Pancreas (tissue), 10 donors: ENCODE results near the gene YTHDC2. TPM values are rescaled to one million over a fixed set of nuclear protein-coding genes. Genes with fewer than 3 reads are reported as not detected.

ENCODE experiments used
- ATAC-seq, 4 donors: fragments of 200-7000 bp; cut with Tn5 transposase; one replicate each; pipeline versions ENCODE4 v1.8.0 to v1.9.1; 2020; ENCODE audit warnings: mild to moderate bottlenecking in 4 of 4, moderate library complexity in 4 of 4
- DNase-seq, 6 donors: peaks; one replicate each; pipeline ENCODE4 v3.0.0-alpha.2; 2020
- FAIRE-seq: peaks from 2 replicates; lab custom pipeline; 2012; peaks lifted over from hg19 to GRCh38; lab: Jason Lieb, UNC
- H3K27ac ChIP-seq, 4 donors: fragments of 200-600 bp; sonication (generic); 1 replicate in 3 of 4; 2 replicates in 1 of 4; pipeline versions ENCODE4 v1.5.0 to v1.8.0; 2020
- H3K27me3 ChIP-seq, 4 donors: fragments of 200-600 bp; one replicate each; pipeline ENCODE4 v1.8.0; 2021
- H3K36me3 ChIP-seq, 3 donors: fragments of 200-600 bp; sonication (generic) in 1 of 3; one replicate each; pipeline versions ENCODE4 v1.5.0 to v1.8.0; 2020 to 2021
- H3K4me1 ChIP-seq, 3 donors: fragments of 200-600 bp; one replicate each; pipeline ENCODE4 v1.8.0; 2021
- H3K4me3 ChIP-seq, 4 donors: fragments of 200-600 bp; sonication (generic) in 2 of 4; one replicate each; pipeline versions ENCODE4 v1.5.0 to v1.8.0; 2020 to 2021
- H3K9me3 ChIP-seq, 4 donors: fragments of 200-600 bp; one replicate each; pipeline ENCODE4 v1.8.0; 2021
- WGBS, 2 donors: extraction: QIAGEN DNeasy Blood & Tissue Kit; methylation state at CpG; one replicate each; pipeline ENCODE4 v1.1.7; 2013; 5-methylcytosine and 5-hydroxymethylcytosine counted together
- intact Hi-C, 3 donors: fragments of 100-400 bp; cut with DNase I; formaldehyde crosslinking; loops; one replicate each; pipeline versions ENCODE4 v1.11.1 to v1.14.2; 2022
- polyA plus RNA-seq, 2 donors: library from polyadenylated mRNA; stranded (reverse); fragments of 200-250 nt; gene quantifications; one replicate each; pipeline ENCODE4 v1.2.3, GENCODE V29; 2013
- total RNA-seq, 6 donors: library from RNA; stranded (reverse); fragmentation: NEBNext Ultra II Directional in 4 of 6; extraction: Animal tissue kit (Norgen Biotek cat#: 25700) in 4 of 6; gene quantifications; one replicate each; pipeline versions ENCODE4 v1.2.1 to v1.2.4, GENCODE V29; 2021 to 2023
- TF ChIP-seq, protein P1 (sequence below), 4 donors: fragments of 200-600 bp; sonication (generic) in 3 of 4; IDR thresholded peaks; one replicate each; pipeline versions ENCODE4 v1.5.0 to v1.8.0; 2021; ENCODE audit warnings: antibody characterized with exemption in 4 of 4
- donor health status: healthy with polysubstance abuse.
- donor health status: DM: no; HTN: no; CAD: no; lungs with moderate emphysema.
- donor health status: DM: no; HTN: no; CAD: no.
- donor health status: control.
- donor health status: control.
- donor health status: Bipolar disorder and iron deficiency.
- donor health status: DM: yes; HTN: yes; CAD: no.
- donor health status: DM: no; HTN: no; CAD: no.
- donor health status: DM: no; HTN: no; CAD: no.
- donor health status: DM: yes; HTN: yes; CAD: no.

Gene YTHDC2
- total and polyA plus RNA-seq, 8 donors: 5.7 to 13.7 (median 9.7) TPM

DNA sequence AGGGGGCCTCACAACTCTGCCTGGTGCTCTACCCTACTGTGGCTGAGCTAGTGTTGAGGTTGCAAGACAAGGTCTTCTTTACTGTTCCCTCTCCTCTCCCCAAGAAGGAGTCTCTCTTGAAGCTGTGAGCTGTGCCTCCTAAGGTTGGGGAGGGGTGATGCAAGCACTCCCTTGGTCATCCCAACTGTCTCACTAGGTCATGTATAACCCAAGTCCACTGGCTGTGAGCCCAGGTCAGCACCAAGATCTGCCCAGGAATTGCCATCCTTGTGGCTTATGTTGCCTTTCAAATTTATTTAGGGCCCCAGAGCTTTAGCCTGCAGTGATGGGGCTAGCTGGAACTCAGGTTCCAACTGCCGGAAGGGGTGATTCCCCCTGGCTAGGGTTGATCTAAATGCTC is 10.3 kb upstream of the YTHDC2 start:
- Histone ChIP-seq H3K4me3 (no peak overlapping the region), H3K9me3 (no peaks in the 10 kb centered on the region), H3K27ac (no peak overlapping the region), H3K27me3 (no peaks in the 10 kb centered on the region), H3K4me1 (no peaks in the 10 kb centered on the region), H3K36me3 (no peaks in the 10 kb centered on the region)
- TF ChIP-seq, protein P1, sequence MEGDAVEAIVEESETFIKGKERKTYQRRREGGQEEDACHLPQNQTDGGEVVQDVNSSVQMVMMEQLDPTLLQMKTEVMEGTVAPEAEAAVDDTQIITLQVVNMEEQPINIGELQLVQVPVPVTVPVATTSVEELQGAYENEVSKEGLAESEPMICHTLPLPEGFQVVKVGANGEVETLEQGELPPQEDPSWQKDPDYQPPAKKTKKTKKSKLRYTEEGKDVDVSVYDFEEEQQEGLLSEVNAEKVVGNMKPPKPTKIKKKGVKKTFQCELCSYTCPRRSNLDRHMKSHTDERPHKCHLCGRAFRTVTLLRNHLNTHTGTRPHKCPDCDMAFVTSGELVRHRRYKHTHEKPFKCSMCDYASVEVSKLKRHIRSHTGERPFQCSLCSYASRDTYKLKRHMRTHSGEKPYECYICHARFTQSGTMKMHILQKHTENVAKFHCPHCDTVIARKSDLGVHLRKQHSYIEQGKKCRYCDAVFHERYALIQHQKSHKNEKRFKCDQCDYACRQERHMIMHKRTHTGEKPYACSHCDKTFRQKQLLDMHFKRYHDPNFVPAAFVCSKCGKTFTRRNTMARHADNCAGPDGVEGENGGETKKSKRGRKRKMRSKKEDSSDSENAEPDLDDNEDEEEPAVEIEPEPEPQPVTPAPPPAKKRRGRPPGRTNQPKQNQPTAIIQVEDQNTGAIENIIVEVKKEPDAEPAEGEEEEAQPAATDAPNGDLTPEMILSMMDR (IDR thresholded peaks at IDR 0.05): no peak
- DNase-seq (no peak), FAIRE-seq (no peak), ATAC-seq (no peak)
- WGBS, 2 donors: 91 to 94% methylated on average over 1 of the region's 1 CpG
- intact Hi-C loops: loop anchor here in 2 of 3 donors (10.0 kb wide), 2 partner anchors 118 to 148 kb away; no protein-coding TSS in a partner anchor

DNA sequence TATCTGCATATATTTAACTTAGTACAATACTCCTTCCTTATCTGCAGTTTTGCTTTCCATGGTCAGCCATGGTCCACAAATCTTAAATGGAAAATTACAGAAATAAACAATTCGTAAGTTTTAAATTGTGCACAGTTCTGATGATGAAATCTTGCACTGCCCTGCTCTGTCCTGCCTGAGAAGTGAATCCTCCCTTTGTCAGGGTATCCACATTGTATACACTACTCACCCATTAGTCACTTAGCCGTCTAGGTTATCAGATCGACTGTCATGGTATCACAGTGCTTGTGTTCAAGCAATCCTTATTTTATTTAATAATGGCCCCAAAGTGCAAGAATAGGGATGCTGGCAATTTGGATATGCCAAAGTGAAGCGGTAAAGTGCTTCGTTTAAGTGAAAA is 8.3 kb upstream of the YTHDC2 start:
- FAIRE-seq (no peak), ATAC-seq (no peak)
- no peaks in the 10 kb centered on the region for H3K4me1 ChIP-seq

DNA sequence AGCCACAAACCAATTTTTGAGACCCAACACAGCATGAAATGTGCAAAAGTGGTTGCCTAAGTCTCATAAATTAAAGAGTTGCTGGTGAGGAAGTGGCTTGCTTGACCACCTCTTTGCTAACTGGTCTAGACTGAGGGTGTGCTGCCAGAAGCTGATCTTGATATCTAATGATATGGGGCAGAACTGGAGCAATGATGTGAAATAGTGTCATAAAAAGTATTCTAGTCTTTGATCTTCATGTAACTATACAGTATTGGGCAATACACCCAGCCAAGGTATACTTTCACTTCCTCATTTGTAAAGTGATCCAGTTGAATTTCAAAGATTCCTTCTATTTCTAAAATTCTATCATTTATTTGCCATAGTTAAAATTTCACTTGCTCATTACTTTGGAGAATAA is 5.9 kb upstream of the YTHDC2 start:
- ATAC-seq (no peak), FAIRE-seq (no peak), DNase-seq (no peak)
- H3K27me3 ChIP-seq: no peaks in the 10 kb centered on the region
- H3K27ac ChIP-seq: no peak overlapping the region
- H3K4me1 ChIP-seq: no peaks in the 10 kb centered on the region
- intact Hi-C loops: loop anchor here in 2 of 3 donors (5.0 to 10.0 kb wide), 3 partner anchors 123 to 170 kb away; no protein-coding TSS in a partner anchor
- H3K9me3 ChIP-seq: no peaks in the 10 kb centered on the region
- TF ChIP-seq, protein P1 (IDR thresholded peaks at IDR 0.05): no peak
- no peak overlapping the region for H3K4me3 ChIP-seq
- H3K36me3 ChIP-seq: no peaks in the 10 kb centered on the region

More for the DNA sequence above, 8.3 kb upstream of the YTHDC2 start:
- Histone ChIP-seq H3K36me3 (no peaks in the 10 kb centered on the region), H3K4me3 (no peak overlapping the region), H3K27ac (no peak overlapping the region), H3K9me3 (no peaks in the 10 kb centered on the region), H3K27me3 (no peaks in the 10 kb centered on the region)
- no peak for DNase-seq
- intact Hi-C loops: loop anchor here in 2 of 3 donors (5.0 to 10.0 kb wide), 3 partner anchors 120 to 168 kb away; no protein-coding TSS in a partner anchor
- TF ChIP-seq, protein P1 (IDR thresholded peaks at IDR 0.05): no peak
- WGBS, 2 donors: 64 to 72% methylated on average over 5 of the region's 5 CpGs

GRCh38 chr5:113508756-113509155 is 4.7 kb upstream of the YTHDC2 start:
- DNase-seq (no peak), ATAC-seq (no peak), FAIRE-seq (no peak)
- no peaks in the 10 kb centered on the region for H3K9me3 ChIP-seq
- H3K4me1 ChIP-seq: no peaks in the 10 kb centered on the region
- TF ChIP-seq, protein P1 (IDR thresholded peaks at IDR 0.05): no peak
- no peaks in the 10 kb centered on the region for H3K27me3 ChIP-seq
- intact Hi-C loops: loop anchor here in 2 of 3 donors (5.0 to 10.0 kb wide), 3 partner anchors 124 to 171 kb away; no protein-coding TSS in a partner anchor
- H3K36me3 ChIP-seq: no peaks in the 10 kb centered on the region
- H3K4me3 ChIP-seq: no peak overlapping the region
- no peak overlapping the region for H3K27ac ChIP-seq

DNA sequence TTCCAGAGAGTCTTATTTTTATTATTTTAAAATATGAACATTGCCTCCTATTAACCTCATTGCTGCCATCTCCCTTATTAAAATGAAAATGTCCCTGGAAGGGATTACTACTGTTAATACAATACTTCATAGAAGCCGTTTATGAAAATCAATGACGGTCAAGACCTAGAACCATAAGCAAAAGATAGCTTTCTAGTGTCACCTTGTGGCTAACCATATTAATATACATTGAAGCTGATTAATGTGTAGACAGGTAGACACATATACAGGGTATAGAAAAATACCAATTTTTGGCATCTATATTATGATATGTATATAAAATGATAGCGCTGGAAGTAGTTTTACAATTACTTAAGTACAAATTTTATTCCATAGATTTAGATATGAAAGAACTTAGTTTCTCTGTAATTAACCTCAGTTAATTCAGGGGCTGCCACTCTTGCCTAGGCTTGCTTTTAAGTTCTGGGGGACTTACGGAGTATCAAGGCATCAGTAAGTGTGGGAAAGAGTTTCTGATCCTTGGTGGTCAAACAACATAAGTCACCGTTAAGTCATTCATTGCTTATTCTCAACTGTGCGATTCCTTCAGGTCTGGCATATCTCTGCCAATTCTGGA is 2.5 kb upstream of the YTHDC2 start:
- H3K4me1 ChIP-seq: peaks cover 0 to 8% (median 0%) of the 10 kb centered on the region in 3 donors
- H3K27me3 ChIP-seq: no peaks in the 10 kb centered on the region
- WGBS, 2 donors: 41 to 46% methylated on average over 6 of the region's 6 CpGs
- H3K27ac ChIP-seq: no peak overlapping the region
- FAIRE-seq (peak; percentile 23), DNase-seq (no peak), ATAC-seq (peak in 2 of 4 donors; percentile 24 to 41)
- TF ChIP-seq, protein P1 (IDR thresholded peaks at IDR 0.05): peak in 1 of 4 donors; percentile 19
- no peak overlapping the region for H3K4me3 ChIP-seq
- intact Hi-C loops: no loop called here
- no peaks in the 10 kb centered on the region for H3K9me3 ChIP-seq
- H3K36me3 ChIP-seq: no peaks in the 10 kb centered on the region
